Stimulated activated naive CD4-positive, alpha-beta T cell (primary cell): ENCODE data around the gene TMEM135.

Experiments used
- DNase-seq, 6 experiments: peaks; one replicate each; lab custom pipeline; 2025; lab: John Stamatoyannopoulos, UW

TMEM135 gene

GRCh38 chr11:87353771-87354345 is 316.1 kb downstream of the TMEM135 start:
- no peak for DNase-seq

- no peak for DNase-seq
These were observed 317.9 kb downstream of the TMEM135 start for GRCh38 chr11:87355596-87355995.

GRCh38 chr11:87356428-87356827 is 318.7 kb downstream of the TMEM135 start:
- no peak for DNase-seq

- no peak for DNase-seq
These were observed 320.7 kb downstream of the TMEM135 start for GRCh38 chr11:87358461-87358860.

- no peak for DNase-seq
These were observed 321.7 kb downstream of the TMEM135 start for GRCh38 chr11:87359401-87359800.

- DNase-seq, result no peak
These were observed 324.2 kb downstream of the TMEM135 start for GRCh38 chr11:87361891-87362290.

GRCh38 chr11:87366346-87366745 is 328.6 kb downstream of the TMEM135 start:
- DNase-seq, result no peak

- DNase-seq, result no peak
These were observed 329.1 kb downstream of the TMEM135 start for GRCh38 chr11:87366763-87367405.

GRCh38 chr11:87368151-87368550 is 330.4 kb downstream of the TMEM135 start:
- no peak for DNase-seq

- DNase-seq, result no peak
These were observed 331.2 kb downstream of the TMEM135 start for GRCh38 chr11:87368858-87369480.

- DNase-seq, result no peak
These were observed 332.2 kb downstream of the TMEM135 start for GRCh38 chr11:87369888-87370287.

GRCh38 chr11:87372065-87372464 is 334.3 kb downstream of the TMEM135 start:
- DNase-seq, result no peak
